CD14-positive monocyte (primary cell): ENCODE results near the gene CGREF1. TPM values are rescaled to one million over a fixed set of nuclear protein-coding genes. Genes with fewer than 3 reads are reported as not detected.
A peak's percentile ranks its signal among the peaks of the same experiment; 100 is the strongest.
"Not testable (repeated sequence)": the region's sequence is repeated elsewhere in the genome, so short reads cannot be mapped to it uniquely, and the experiment has no call there.

Experiments used
- DNase-seq, 3 donors: peaks; one replicate each; pipeline ENCODE4 v3.0.0-alpha.2; 2011 to 2022
- H2AFZ ChIP-seq: 2 replicates; pipeline ENCODE4 v1.6.0; 2012; ENCODE audit warnings: mild to moderate bottlenecking, low read depth, low read length, inconsistent platforms; ENCODE audit not compliant: insufficient read depth, poor library complexity, severe bottlenecking
- H3K27ac ChIP-seq, 2 donors: 1 replicate in 1 of 2; 2 replicates in 1 of 2; pipeline ENCODE4 v1.5.1; 2012 to 2013; ENCODE audit warnings: low read length in 2 of 2, control low read depth in 1 of 2, inconsistent platforms in 1 of 2, low read depth in 1 of 2, mild to moderate bottlenecking in 1 of 2
- H3K27me3 ChIP-seq, 2 donors: one replicate each; pipeline versions ENCODE4 v1.6.0 to v1.6.1; 2011 to 2013; ENCODE audit warnings: low read length in 2 of 2; ENCODE audit not compliant: control insufficient read depth in 2 of 2, insufficient read depth in 2 of 2
- H3K36me3 ChIP-seq, 2 donors: replicated peaks in 1 of 2; 1 replicate in 1 of 2; 2 replicates in 1 of 2; pipeline versions ENCODE4 v1.5.1 to v1.6.1; 2012 to 2013; ENCODE audit warnings: low read length in 2 of 2, control low read depth in 1 of 2, inconsistent platforms in 1 of 2, mild to moderate bottlenecking in 1 of 2; ENCODE audit not compliant: insufficient read depth in 2 of 2, control insufficient read depth in 1 of 2
- H3K4me1 ChIP-seq, 2 donors: 1 replicate in 1 of 2; 2 replicates in 1 of 2; pipeline versions ENCODE4 v1.5.1 to v1.6.1; 2012 to 2013; ENCODE audit warnings: low read length in 2 of 2, control low read depth in 1 of 2, inconsistent platforms in 1 of 2, mild to moderate bottlenecking in 1 of 2, moderate library complexity in 1 of 2; ENCODE audit not compliant: insufficient read depth in 2 of 2, control insufficient read depth in 1 of 2
- H3K4me2 ChIP-seq: replicated peaks from 2 replicates; pipeline ENCODE3; 2012; ENCODE audit warnings: low read length, moderate library complexity, mild to moderate bottlenecking; ENCODE audit not compliant: poor library complexity, severe bottlenecking; ENCODE audit errors: extremely low read depth
- H3K4me3 ChIP-seq, 3 experiments: fragments of 200-600 bp in 1 of 3; sonication (generic) in 1 of 3; replicated peaks in 1 of 3; 1 replicate in 2 of 3; 2 replicates in 1 of 3; pipeline ENCODE4 v1.5.1; 2011 to 2013; ENCODE audit warnings: low read length in 3 of 3, mild to moderate bottlenecking in 3 of 3, control low read depth in 2 of 3, low read depth in 2 of 3, inconsistent platforms in 1 of 3, moderate library complexity in 1 of 3
- H3K79me2 ChIP-seq: 2 replicates; pipeline ENCODE4 v1.6.0; 2012; ENCODE audit warnings: mild to moderate bottlenecking, control low read depth, inconsistent platforms, low read length, moderate library complexity; ENCODE audit not compliant: insufficient read depth
- H3K9ac ChIP-seq: 2 replicates; pipeline ENCODE4 v1.6.0; 2017; ENCODE audit warnings: low read length, mild to moderate bottlenecking; ENCODE audit not compliant: insufficient read depth, poor library complexity, severe bottlenecking
- H3K9me3 ChIP-seq, 2 donors: replicated peaks in 1 of 2; 1 replicate in 1 of 2; 2 replicates in 1 of 2; pipeline versions ENCODE4 v1.5.1 to v1.6.1; 2012 to 2013; ENCODE audit warnings: low read length in 2 of 2, control low read depth in 1 of 2; ENCODE audit not compliant: control insufficient read depth in 1 of 2, insufficient read depth in 1 of 2
- H4K20me1 ChIP-seq: 2 replicates; pipeline ENCODE4 v1.6.0; 2012; ENCODE audit warnings: mild to moderate bottlenecking, low read length, control low read depth, moderate library complexity; ENCODE audit not compliant: insufficient read depth
- H3K27ac Mint-ChIP-seq, 7 donors: one replicate each; pipeline ENCODE4 v1.8.0; 2020; ENCODE audit warnings: mild to moderate bottlenecking in 7 of 7, mixed read lengths in 7 of 7, moderate library complexity in 6 of 7, inconsistent platforms in 2 of 7
- H3K27me3 Mint-ChIP-seq, 3 donors: one replicate each; pipeline ENCODE4 v1.8.0; 2021 to 2022; ENCODE audit warnings: low read depth in 3 of 3, mild to moderate bottlenecking in 3 of 3, mixed read lengths in 3 of 3, moderate library complexity in 3 of 3, inconsistent platforms in 1 of 3
- H3K36me3 Mint-ChIP-seq, 2 donors: one replicate each; pipeline ENCODE4 v1.8.0; 2020; ENCODE audit warnings: mixed read lengths in 2 of 2, inconsistent platforms in 1 of 2, mild to moderate bottlenecking in 1 of 2
- H3K4me1 Mint-ChIP-seq: one replicate; pipeline ENCODE4 v1.8.0; 2020; ENCODE audit warnings: mild to moderate bottlenecking, mixed read lengths
- H3K4me3 Mint-ChIP-seq, 2 donors: one replicate each; pipeline ENCODE4 v1.8.0; 2020; ENCODE audit warnings: mild to moderate bottlenecking in 2 of 2, mixed read lengths in 2 of 2, moderate library complexity in 1 of 2
- H3K9me3 Mint-ChIP-seq, 7 donors: one replicate each; pipeline ENCODE4 v1.8.0; 2020 to 2022; ENCODE audit warnings: mixed read lengths in 7 of 7, mild to moderate bottlenecking in 6 of 7, moderate library complexity in 6 of 7, inconsistent platforms in 2 of 7
- CTCF ChIP-seq: fragments of 200-600 bp; IDR thresholded peaks from one replicate; pipeline ENCODE4 v1.8.0; 2022; ENCODE audit warnings: antibody characterized with exemption, mild to moderate bottlenecking
- WGBS: methylation state at CpG from one replicate; pipeline ENCODE4 v1.1.5; 2013; ENCODE audit warnings: missing lambda C conversion rate; ENCODE audit not compliant: insufficient coverage; 5-methylcytosine and 5-hydroxymethylcytosine counted together
- intact Hi-C, 2 donors: fragments of 100-400 bp; cut with micrococcal nuclease; formaldehyde crosslinking; loops; one replicate each; pipeline versions ENCODE4 v1.15.0 to v1.15.1; 2023
- polyA plus RNA-seq, 3 donors: library from polyadenylated mRNA; depleted of rRNA in 1 of 3; unstranded in 2 of 3; stranded (reverse) in 1 of 3; fragments of 300-500 nt in 2 of 3; fragments of >200 nt in 1 of 3; fragmentation: Illumina TruSeq in 2 of 3; gene quantifications; 1 replicate in 2 of 3; 2 replicates in 1 of 3; pipeline ENCODE4 v1.2.3, GENCODE V29; 2012 to 2021

Gene CGREF1
- polyA plus RNA-seq, 3 donors = not detected

GRCh38 chr2:27117995-27118524 lies 868 bp downstream of the CGREF1 start:
- H3K27ac Mint-ChIP-seq = no peak overlapping the region
- no peak for DNase-seq
- Histone ChIP-seq H3K4me2 (peak overlapping the region; percentile 79), H3K9me3 (no peaks in the 10 kb centered on the region), H4K20me1 (no peaks in the 10 kb centered on the region), H3K36me3 (no peaks in the 10 kb centered on the region), H3K4me3 (peak overlapping the region in 1 of 3 experiments; percentile 72), H3K27ac (no peak overlapping the region), H3K9ac (no peak overlapping the region), H3K27me3 (peaks cover 12 to 29% of the 10 kb centered on the region in 2 donors), H2AFZ (peak overlapping the region; percentile 78), H3K79me2 (no peaks in the 10 kb centered on the region), H3K4me1 (peaks cover 27 to 31% of the 10 kb centered on the region in 2 donors)
- intact Hi-C loops = no loop called here
- H3K4me3 Mint-ChIP-seq = peak overlapping the region; percentile 48 to 80
- H3K4me1 Mint-ChIP-seq = peaks cover 28% of the 10 kb centered on the region
- H3K36me3 Mint-ChIP-seq = peaks cover 3 to 4% of the 10 kb centered on the region in 2 donors
- H3K27me3 Mint-ChIP-seq = peaks cover 26 to 30% (median 27%) of the 10 kb centered on the region in 3 donors
- H3K9me3 Mint-ChIP-seq = peaks cover 0 to 7% (median 5%) of the 10 kb centered on the region in 7 donors
- WGBS = 38% methylated on average over 9 of the region's 14 CpGs
- no peak for TF ChIP-seq CTCF

DNA sequence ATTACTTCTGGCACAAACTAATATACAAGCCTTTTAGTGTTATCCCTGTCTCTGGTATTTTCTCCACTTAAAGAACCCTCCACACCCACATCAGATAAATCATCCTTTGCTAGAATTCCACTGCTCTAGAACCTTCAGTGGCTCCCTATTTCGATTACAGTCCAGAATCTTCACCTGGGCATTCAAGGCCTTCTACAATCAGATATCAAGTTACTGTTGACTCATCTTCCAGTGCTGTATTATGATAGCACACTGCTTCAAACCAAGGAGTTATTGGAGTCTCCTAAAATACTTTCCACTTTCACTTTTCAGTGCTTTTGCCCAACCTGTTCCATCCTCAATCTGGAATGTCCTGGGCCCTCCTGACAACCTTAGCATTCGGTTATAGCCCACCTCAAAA lies 3.4 kb downstream of the CGREF1 start:
- H3K9me3 ChIP-seq = no peaks in the 10 kb centered on the region
- TF ChIP-seq CTCF = no peak
- peaks cover 3 to 4% of the 10 kb centered on the region in 2 donors for H3K36me3 Mint-ChIP-seq
- H3K79me2 ChIP-seq = no peaks in the 10 kb centered on the region
- peaks cover 24 to 30% (median 26%) of the 10 kb centered on the region in 3 donors for H3K27me3 Mint-ChIP-seq
- no peak for DNase-seq
- H3K4me3 ChIP-seq = no peak overlapping the region
- H3K27ac Mint-ChIP-seq = peak overlapping the region in 1 of 7 donors; percentile 30
- H3K9me3 Mint-ChIP-seq = peaks cover 0 to 7% (median 5%) of the 10 kb centered on the region in 7 donors
- peaks cover 12% of the 10 kb centered on the region for H3K4me1 Mint-ChIP-seq
- no peak overlapping the region for H2AFZ ChIP-seq
- no peak overlapping the region for H3K9ac ChIP-seq
- intact Hi-C loops = no loop called here
- peaks cover 12 to 29% of the 10 kb centered on the region in 2 donors for H3K27me3 ChIP-seq
- no peak overlapping the region for H3K4me2 ChIP-seq
- H3K4me3 Mint-ChIP-seq = no peak overlapping the region
- H3K27ac ChIP-seq = no peak overlapping the region
- peaks cover 9 to 14% of the 10 kb centered on the region in 2 donors for H3K4me1 ChIP-seq
- H3K36me3 ChIP-seq = no peaks in the 10 kb centered on the region
- 90% methylated on average over 2 of the region's 2 CpGs for WGBS
- no peaks in the 10 kb centered on the region for H4K20me1 ChIP-seq

DNA sequence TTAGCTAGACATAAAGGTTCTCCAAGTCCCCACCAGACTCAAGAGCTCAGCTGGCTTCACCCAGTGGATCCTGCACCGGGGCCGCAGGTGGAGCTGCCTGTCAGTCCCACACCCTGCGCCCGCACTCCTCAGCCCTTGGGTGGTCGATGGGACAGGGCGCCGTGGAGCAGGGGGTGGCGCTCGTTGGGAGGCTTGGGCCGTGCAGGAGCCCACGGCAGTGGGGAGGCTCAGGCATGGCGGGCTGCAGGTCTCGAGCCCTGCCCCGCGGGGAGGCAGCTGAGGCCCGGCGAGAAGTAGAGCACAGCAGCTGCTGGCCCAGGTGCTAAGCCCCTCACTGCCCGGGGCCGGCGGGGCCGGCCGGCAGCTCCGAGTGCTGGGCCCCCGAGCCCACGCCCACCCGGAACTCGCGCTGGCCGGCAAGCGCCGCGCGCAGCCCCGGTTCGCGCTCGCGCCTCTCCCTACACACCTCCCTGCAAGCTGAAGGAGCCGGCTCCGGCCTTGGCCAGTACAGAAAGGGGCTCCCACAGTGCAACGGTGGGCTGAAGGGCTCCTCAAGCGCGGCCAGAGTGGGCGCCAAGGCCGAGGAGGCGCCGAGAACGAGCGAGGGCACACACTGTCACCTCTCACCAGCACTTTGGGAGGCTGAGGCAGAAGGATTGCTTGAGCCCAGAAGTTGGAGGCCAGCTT lies 7.4 kb downstream of the CGREF1 start:
- H3K79me2 ChIP-seq, DNase-seq, H3K9me3 Mint-ChIP-seq, H3K36me3 Mint-ChIP-seq, H3K27ac ChIP-seq, H2AFZ ChIP-seq, H3K27me3 ChIP-seq, H3K27ac Mint-ChIP-seq, intact Hi-C loops, H3K4me3 Mint-ChIP-seq, H3K4me2 ChIP-seq, H4K20me1 ChIP-seq, H3K36me3 ChIP-seq, H3K4me1 Mint-ChIP-seq, H3K9ac ChIP-seq, H3K9me3 ChIP-seq, H3K4me3 ChIP-seq, H3K27me3 Mint-ChIP-seq, H3K4me1 ChIP-seq: not testable (repeated sequence)
- 96% methylated on average over 33 of the region's 49 CpGs for WGBS
